Activated naive CD8-positive, alpha-beta T cell (primary cell): ENCODE data around the gene ITGB1.
A peak's percentile ranks its signal among the peaks of the same experiment; 100 is the strongest.
"Not testable (repeated sequence)": the region's sequence is repeated elsewhere in the genome, so short reads cannot be mapped to it uniquely, and the experiment has no call there.

Experiments used
- H3K27ac Mint-ChIP-seq: one replicate; pipeline ENCODE4 v1.8.0; 2021; ENCODE audit warnings: mixed read lengths
- H3K27me3 Mint-ChIP-seq: one replicate; pipeline ENCODE4 v1.8.0; 2021; ENCODE audit warnings: mixed read lengths
- H3K36me3 Mint-ChIP-seq: one replicate; pipeline ENCODE4 v1.8.0; 2021; ENCODE audit warnings: mixed read lengths
- H3K4me1 Mint-ChIP-seq: one replicate; pipeline ENCODE4 v1.8.0; 2021; ENCODE audit warnings: low read depth, mixed read lengths
- H3K4me3 Mint-ChIP-seq: one replicate; pipeline ENCODE4 v1.8.0; 2021; ENCODE audit warnings: mild to moderate bottlenecking, mixed read lengths
- H3K9me3 Mint-ChIP-seq: one replicate; pipeline ENCODE4 v1.8.0; 2021; ENCODE audit warnings: low read depth, mixed read lengths

Gene ITGB1

DNA sequence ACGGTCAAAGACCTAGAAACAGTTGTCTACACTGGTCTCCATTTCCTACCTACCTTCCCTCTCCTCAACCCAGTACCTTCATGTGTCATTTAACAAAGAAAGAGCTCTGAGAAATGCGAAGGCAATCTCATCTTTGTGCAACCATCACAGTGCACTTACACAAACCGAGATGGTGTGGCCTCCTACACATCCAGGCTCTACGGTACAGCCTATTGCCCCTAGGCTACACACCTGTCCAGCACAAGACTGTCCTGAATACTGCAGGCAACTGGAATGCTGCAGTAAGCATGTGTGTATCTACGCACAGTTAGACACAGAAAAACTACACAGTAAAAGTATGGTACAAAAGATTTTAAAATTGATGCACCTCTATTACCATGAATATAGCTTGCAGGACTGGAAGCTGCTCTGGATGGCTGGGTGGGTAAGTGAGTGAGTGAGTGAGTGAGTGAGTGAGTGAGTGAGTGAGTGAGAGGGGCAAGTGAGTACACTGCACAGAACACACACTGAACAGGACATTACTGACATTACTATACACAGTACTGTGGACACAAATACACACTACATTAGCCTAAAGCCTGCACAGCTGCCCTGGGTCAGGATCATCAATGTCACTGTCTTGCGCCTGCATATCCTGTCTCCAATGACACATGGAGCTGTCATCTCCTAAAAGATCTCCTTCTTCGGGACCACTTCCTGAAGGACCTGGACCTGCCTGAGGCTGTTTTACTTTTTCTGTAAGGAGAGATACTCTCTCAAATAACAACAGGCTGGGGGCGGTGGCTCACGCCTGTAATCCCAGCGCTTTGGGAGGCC, 18.5 kb downstream of the ITGB1 start:
- Mint-ChIP-seq H3K27ac (no peak overlapping the region), H3K9me3 (no peaks in the 10 kb centered on the region), H3K4me3 (no peak overlapping the region)

DNA sequence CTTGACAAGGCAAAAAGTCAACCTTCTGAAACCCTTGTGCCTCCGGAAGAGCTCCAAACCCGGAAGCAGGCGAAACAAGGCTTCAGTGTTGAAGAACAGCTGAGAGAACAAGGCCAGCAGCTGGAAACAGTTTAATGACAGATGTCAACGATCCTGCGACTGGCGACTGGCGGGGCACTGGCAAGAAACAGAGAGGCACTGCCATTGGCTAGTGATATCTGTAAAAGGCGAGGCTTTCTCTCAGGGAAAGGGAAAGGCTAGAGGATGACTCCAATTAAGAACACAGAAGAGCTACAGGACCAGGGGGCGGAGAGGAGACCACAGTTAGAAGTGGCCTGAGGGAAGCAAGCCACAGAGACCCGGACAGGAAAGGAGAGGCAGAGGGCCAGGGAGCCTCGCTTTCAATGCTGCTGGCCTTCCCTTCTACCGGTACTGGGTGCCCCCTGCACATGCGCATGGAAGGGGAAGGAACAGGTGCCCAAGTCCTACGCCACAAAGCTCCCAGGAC, 19.4 kb downstream of the ITGB1 start:
- Mint-ChIP-seq H3K27ac (no peak overlapping the region), H3K9me3 (no peaks in the 10 kb centered on the region), H3K27me3 (no peaks in the 10 kb centered on the region), H3K4me3 (no peak overlapping the region), H3K4me1 (peaks cover 38% of the 10 kb centered on the region), H3K36me3 (peaks cover 7% of the 10 kb centered on the region)

More for the DNA sequence above, 18.5 kb downstream of the ITGB1 start:
- H3K27me3 Mint-ChIP-seq = no peaks in the 10 kb centered on the region
- peaks cover 7% of the 10 kb centered on the region for H3K36me3 Mint-ChIP-seq
- peaks cover 42% of the 10 kb centered on the region for H3K4me1 Mint-ChIP-seq

DNA sequence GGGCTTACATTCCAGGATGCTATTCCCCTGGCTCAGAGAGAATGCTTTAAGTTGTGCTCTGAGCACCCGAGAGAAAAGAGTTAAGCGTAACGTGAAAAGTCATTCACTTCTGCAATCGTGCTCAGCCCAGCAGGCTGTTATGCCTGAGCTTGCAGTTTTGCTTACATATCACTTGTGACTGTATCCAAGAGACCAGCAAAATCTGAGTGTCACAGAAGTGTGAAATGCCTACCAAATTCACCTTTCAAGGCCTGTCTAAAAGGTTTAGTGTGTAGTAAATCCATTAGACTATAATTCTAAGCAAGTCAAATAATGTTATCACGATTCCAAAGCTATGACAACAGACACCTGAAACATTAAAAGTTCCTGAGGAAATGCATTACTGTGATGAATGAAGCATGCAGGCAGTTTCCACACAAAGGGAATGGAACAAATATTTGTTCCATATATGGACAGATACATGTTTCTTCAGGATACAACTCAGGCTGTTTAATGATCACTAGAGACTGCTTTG, 20.1 kb downstream of the ITGB1 start:
- Mint-ChIP-seq H3K27ac (no peak overlapping the region), H3K4me3 (peak overlapping the region; percentile 9), H3K9me3 (no peaks in the 10 kb centered on the region), H3K36me3 (peaks cover 9% of the 10 kb centered on the region), H3K4me1 (peaks cover 36% of the 10 kb centered on the region), H3K27me3 (no peaks in the 10 kb centered on the region)

DNA sequence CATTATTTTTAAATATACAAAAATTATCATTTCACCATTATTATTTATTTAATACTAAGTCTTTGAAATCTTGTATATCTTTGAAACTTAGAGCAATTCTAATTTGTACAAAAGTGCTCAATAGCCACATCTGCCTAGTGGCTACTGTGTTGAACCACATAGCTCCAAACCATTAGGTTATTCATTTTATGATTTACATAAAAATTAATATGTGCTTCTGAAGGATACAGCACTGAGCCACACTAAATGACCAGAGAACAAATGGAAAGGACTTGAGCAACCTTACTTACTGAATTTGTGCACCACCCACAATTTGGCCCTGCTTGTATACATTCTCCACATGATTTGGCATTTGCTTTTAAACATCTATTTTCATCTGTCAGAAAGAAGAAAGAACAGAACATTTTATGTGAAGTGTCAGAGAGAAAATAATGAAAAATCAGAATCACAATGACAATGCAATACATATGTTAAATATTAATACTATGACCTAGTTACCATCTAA, 25.8 kb downstream of the ITGB1 start:
- H3K36me3 Mint-ChIP-seq = peaks cover 21% of the 10 kb centered on the region
- H3K4me3 Mint-ChIP-seq = no peak overlapping the region
- no peaks in the 10 kb centered on the region for H3K27me3 Mint-ChIP-seq
- no peak overlapping the region for H3K27ac Mint-ChIP-seq
- no peaks in the 10 kb centered on the region for H3K9me3 Mint-ChIP-seq
- H3K4me1 Mint-ChIP-seq = peaks cover 14% of the 10 kb centered on the region

DNA sequence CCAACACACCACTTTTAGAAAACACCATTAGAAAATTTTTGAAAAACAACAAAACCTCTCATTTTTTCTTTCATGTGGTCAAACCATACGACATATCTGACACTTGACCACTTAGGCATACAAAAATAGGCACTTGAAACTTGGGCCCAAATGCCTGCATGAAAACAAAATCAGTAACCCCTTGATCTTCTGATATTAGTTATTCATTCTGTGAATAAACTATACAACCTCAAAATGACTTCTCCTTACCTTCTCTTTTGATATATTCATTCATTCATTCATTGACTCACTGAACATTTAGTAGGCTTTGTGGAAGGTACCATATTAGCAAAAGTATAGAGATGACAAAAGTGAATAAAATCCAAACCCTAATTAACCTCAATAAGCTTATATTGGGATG, 26.4 kb downstream of the ITGB1 start:
- no peaks in the 10 kb centered on the region for H3K27me3 Mint-ChIP-seq
- peaks cover 14% of the 10 kb centered on the region for H3K4me1 Mint-ChIP-seq
- H3K36me3 Mint-ChIP-seq = peaks cover 28% of the 10 kb centered on the region
- H3K4me3 Mint-ChIP-seq = no peak overlapping the region
- no peaks in the 10 kb centered on the region for H3K9me3 Mint-ChIP-seq
- no peak overlapping the region for H3K27ac Mint-ChIP-seq

DNA sequence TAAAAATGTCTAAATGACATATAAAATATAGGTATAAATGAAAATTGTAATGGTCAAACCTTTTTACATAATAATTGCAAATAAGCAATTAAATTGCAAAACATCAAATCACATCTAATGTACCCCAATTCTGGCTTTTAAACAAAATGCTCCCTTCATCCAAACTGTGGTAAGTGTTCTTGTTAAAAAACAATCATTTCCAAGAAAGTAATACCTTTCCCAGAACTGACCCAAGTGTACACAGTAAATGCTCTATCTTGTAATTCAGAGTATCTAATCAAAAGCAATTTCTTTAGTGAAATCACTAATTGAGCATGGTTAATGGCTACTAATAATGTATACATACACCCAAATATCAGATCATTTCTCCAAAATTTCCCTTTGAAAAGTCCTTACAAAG, 28.0 kb downstream of the ITGB1 start:
- H3K9me3 Mint-ChIP-seq = no peaks in the 10 kb centered on the region
- H3K4me3 Mint-ChIP-seq = no peak overlapping the region
- H3K36me3 Mint-ChIP-seq = peaks cover 33% of the 10 kb centered on the region
- no peaks in the 10 kb centered on the region for H3K27me3 Mint-ChIP-seq
- H3K27ac Mint-ChIP-seq = no peak overlapping the region
- H3K4me1 Mint-ChIP-seq = peaks cover 12% of the 10 kb centered on the region

DNA sequence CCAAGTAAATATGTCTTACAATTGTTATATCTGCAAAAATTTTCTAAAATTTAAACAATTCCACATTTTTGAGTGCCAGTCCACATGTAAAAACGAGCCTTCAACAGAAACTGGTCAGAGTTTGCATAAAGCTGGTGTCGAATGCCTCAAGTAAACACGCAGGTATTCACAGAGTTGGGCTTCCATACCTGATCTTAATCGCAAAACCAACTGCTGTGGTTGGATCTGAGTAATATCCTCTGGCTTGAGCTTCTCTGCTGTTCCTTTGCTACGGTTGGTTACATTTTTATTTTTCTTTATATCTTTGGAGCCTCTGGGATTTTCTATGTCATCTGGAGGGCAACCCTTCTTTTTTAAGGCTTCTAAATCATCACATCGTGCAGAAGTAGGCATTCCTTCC, 28.4 kb downstream of the ITGB1 start:
- Mint-ChIP-seq H3K4me1 (peaks cover 10% of the 10 kb centered on the region), H3K27me3 (no peaks in the 10 kb centered on the region), H3K27ac (no peak overlapping the region), H3K36me3 (peaks cover 30% of the 10 kb centered on the region), H3K4me3 (no peak overlapping the region), H3K9me3 (no peaks in the 10 kb centered on the region)

DNA sequence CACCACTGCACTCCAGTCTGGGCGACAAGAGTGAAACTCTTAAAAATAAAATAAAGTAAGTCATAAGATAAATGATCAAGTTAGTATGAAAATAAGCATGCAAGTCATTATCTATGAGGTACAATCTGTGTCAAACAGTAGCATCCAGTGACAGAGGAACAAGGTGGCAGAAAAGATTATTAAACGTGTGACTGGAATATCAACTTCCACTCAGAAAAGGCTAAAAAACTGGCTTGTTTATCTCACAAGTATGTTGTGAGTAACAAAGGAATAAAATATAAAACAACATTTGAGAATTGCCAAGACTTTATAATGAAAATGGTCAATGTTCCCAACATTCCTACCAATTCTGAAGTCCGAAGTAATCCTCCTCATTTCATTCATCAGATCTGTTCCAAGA, 30.3 kb downstream of the ITGB1 start:
- Mint-ChIP-seq H3K4me3 (no peak overlapping the region), H3K27me3 (no peaks in the 10 kb centered on the region), H3K9me3 (no peaks in the 10 kb centered on the region), H3K36me3 (peaks cover 35% of the 10 kb centered on the region), H3K27ac (no peak overlapping the region), H3K4me1 (peaks cover 16% of the 10 kb centered on the region)

DNA sequence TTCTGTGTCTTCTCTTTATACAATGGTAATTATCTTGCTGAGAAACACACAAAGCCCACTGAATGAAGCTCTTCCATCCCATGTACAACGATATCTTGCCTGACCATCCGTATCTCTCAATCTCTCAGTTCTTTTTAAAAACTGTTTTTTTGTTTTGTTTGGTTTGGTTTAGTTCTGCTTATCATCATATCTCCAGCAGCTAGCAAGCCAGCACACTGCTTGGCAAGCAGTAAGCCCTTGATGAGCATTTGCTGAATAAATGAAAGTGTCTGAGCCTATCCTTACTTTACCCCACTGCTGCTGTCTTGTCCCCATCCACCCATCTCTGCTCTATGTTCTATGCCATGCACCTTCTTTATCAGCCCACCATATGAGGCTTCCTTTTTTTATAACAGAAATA, 34.2 kb downstream of the ITGB1 start:
- H3K9me3 Mint-ChIP-seq = no peaks in the 10 kb centered on the region
- peaks cover 40% of the 10 kb centered on the region for H3K36me3 Mint-ChIP-seq
- no peaks in the 10 kb centered on the region for H3K27me3 Mint-ChIP-seq
- no peak overlapping the region for H3K4me3 Mint-ChIP-seq
- H3K4me1 Mint-ChIP-seq = peaks cover 22% of the 10 kb centered on the region
- no peak overlapping the region for H3K27ac Mint-ChIP-seq

DNA sequence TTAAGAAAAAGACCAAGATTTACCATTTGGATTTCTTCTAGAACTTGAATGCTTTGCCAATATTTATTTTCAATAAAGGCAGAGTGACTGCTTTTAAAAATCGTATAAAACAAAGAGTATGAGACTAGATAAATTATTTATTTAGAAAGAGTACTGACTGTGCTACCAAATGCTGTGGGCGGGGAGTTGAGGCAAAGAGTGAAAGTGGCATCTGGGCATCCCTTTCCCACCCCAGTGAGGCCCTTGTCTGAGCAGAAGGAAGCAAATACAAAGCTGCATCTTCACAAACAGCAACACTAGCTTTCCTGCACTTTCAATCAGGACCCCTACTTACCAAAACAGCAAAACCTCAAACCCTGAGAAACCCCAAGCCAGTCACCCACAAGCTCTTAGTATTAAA, 34.9 kb downstream of the ITGB1 start:
- peaks cover 19% of the 10 kb centered on the region for H3K4me1 Mint-ChIP-seq
- no peak overlapping the region for H3K4me3 Mint-ChIP-seq
- H3K27me3 Mint-ChIP-seq = no peaks in the 10 kb centered on the region
- H3K36me3 Mint-ChIP-seq = peaks cover 39% of the 10 kb centered on the region
- no peak overlapping the region for H3K27ac Mint-ChIP-seq
- H3K9me3 Mint-ChIP-seq = no peaks in the 10 kb centered on the region

DNA sequence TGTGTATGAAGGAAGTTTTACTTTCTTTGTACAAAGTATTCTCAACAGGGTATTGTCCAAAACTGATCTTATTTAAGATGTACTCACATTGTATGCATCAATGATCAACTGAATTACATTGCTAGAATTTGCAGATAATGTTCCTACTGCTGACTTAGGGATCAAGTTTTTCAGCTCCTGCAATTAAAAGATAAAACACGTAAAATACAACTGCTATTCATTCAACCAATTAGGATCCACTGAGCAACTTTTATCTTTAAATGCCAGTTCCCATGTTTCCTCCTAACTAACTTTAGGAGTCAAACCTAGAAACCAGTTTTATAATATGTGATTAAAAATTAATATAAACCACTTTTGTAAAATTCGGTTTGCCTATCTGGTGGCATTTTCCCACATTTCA, 35.9 kb downstream of the ITGB1 start:
- Mint-ChIP-seq H3K36me3 (peaks cover 40% of the 10 kb centered on the region), H3K9me3 (no peaks in the 10 kb centered on the region), H3K4me1 (peaks cover 19% of the 10 kb centered on the region), H3K4me3 (no peak overlapping the region), H3K27me3 (no peaks in the 10 kb centered on the region), H3K27ac (no peak overlapping the region)

DNA sequence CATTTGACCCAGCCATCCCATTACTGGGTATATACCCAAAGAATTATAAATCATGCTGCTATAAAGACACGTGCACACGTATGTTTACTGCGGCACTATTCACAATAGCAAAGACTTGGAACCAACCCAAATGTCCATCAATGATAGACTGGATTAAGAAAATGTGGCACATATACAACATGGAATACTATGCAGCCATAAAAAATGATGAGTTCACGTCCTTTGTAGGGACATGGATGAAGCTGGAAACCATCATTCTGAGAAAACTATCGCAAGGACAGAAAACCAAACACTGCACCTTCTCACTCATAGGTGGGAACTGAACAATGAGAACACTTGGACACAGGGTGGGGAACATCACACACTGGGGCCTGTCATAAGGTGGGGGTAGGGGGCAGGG, 40.2 kb downstream of the ITGB1 start:
- peaks cover 36% of the 10 kb centered on the region for H3K36me3 Mint-ChIP-seq

DNA sequence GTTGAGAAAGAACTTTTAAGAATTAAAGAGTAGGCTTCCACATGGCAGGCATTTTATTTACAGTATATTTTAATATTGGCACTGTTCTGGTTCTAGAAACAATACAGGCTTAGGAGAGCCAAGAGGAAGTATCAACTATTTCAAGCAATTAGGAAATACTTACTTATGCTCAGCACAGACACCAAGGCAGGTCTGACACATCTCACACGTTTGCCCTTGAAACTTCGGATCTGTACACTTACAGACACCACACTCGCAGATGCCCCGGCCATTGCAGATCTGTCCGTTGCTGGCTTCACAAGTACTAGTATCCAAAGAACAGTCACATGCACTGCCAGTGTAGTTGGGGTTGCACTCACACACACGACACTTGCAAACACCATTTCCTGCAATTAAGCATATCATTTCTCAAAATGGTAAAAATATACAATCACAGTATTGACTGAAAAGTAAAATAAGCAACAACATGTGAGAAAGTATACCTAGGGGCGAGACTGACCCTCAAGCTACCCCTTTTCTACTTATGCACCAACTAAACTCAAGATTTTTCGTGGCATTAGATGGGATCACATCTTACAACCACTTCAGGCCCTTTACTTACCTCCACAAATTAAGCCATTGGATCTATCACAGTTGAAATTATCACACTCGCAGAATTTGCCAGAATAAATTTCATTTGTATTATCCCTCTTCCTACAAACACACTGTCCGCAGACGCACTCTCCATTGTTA, 46.6 kb downstream of the ITGB1 start:
- Mint-ChIP-seq H3K4me1 (no peaks in the 10 kb centered on the region), H3K27ac (no peak overlapping the region), H3K36me3 (peaks cover 42% of the 10 kb centered on the region), H3K9me3 (no peaks in the 10 kb centered on the region), H3K4me3 (no peak overlapping the region), H3K27me3 (no peaks in the 10 kb centered on the region)

More for the DNA sequence above, 40.2 kb downstream of the ITGB1 start:
- H3K4me3 Mint-ChIP-seq, H3K27me3 Mint-ChIP-seq, H3K27ac Mint-ChIP-seq, H3K9me3 Mint-ChIP-seq: not testable (repeated sequence)
- H3K4me1 Mint-ChIP-seq = peaks cover 10% of the 10 kb centered on the region

DNA sequence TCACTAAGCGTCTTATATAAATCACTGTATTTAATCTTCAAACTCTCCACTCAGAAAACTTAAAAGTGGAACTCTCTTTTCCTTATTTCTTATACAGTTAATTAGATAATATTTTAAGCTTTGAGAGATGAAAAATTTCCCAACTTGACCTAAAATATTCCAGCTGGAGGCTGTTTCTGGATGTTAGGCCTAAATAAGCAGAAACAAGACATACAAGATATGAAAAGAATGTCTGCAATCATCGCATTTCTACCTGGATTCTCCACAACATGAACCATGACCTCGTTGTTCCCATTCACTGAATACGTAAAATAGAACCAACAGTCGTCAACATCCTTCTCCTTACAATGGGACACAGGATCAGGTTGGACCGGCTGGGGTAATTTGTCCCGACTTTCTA, 48.1 kb downstream of the ITGB1 start:
- not testable (repeated sequence) for H3K27me3 Mint-ChIP-seq, H3K9me3 Mint-ChIP-seq, H3K27ac Mint-ChIP-seq, H3K4me3 Mint-ChIP-seq, H3K4me1 Mint-ChIP-seq
- H3K36me3 Mint-ChIP-seq = peaks cover 45% of the 10 kb centered on the region

DNA sequence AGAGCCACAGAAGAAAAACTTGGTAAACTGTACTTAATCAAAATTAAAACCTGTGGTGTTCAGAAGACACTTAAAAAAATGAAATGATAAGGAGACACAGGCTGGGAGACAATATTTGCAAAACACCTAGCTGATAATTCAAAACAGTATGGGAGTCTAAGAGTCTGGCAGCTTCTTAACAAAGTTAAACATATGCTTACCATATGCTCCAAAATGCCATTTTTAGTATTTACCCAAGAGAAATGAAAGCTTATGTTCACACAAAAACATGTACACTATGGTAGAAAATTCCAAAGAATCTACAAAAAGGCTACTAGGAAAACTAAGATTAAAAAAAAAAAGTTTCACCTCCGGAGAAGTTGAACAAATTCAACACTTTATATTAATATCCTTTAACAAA, 48.6 kb downstream of the ITGB1 start:
- H3K4me1 Mint-ChIP-seq = no peaks in the 10 kb centered on the region
- no peaks in the 10 kb centered on the region for H3K9me3 Mint-ChIP-seq
- peak overlapping the region; percentile 6 for H3K27ac Mint-ChIP-seq
- H3K4me3 Mint-ChIP-seq = no peak overlapping the region
- no peaks in the 10 kb centered on the region for H3K27me3 Mint-ChIP-seq
- H3K36me3 Mint-ChIP-seq = peaks cover 41% of the 10 kb centered on the region
